ENCODE measurements around the gene AKAP7.
A peak's percentile ranks its signal among the peaks of the same experiment; 100 is the strongest.
"Not testable (repeated sequence)": the region's sequence is repeated elsewhere in the genome, so short reads cannot be mapped to it uniquely, and the experiment has no call there.

The AKAP7 gene

GRCh38 chr6:131135244-131136020, at the start of gene AKAP7:
TSS of gene AKAP7 (plus strand) at chr6:131135467. CDS start at chr6:131135764, 297 bp downstream.
- peak in 1 of 2 donors; percentile 10 for DNase-seq (ENCODE audit: low read depth in 2 of 2)

- DNase-seq (ENCODE audit: low read depth in 2 of 2): not testable (repeated sequence)
Observed at GRCh38 chr6:131090339-131090738, 44.9 kb upstream of the AKAP7 start.

- not testable (repeated sequence) for DNase-seq (ENCODE audit: low read depth in 2 of 2)
Observed at GRCh38 chr6:131091944-131092343, 43.3 kb upstream of the AKAP7 start.

GRCh38 chr6:131093334-131093733, 41.9 kb upstream of the AKAP7 start:
- DNase-seq (ENCODE audit: low read depth in 2 of 2): no peak

- no peak for DNase-seq (ENCODE audit: low read depth in 2 of 2)
Observed at GRCh38 chr6:131096786-131097185, 38.5 kb upstream of the AKAP7 start.

GRCh38 chr6:131101911-131102680, 33.2 kb upstream of the AKAP7 start:
- DNase-seq (ENCODE audit: low read depth in 2 of 2): no peak

GRCh38 chr6:131103296-131103695, 32.0 kb upstream of the AKAP7 start:
- no peak for DNase-seq (ENCODE audit: low read depth in 2 of 2)

- no peak for DNase-seq (ENCODE audit: low read depth in 2 of 2)
Observed at GRCh38 chr6:131103901-131104300, 31.4 kb upstream of the AKAP7 start.

- DNase-seq (ENCODE audit: low read depth in 2 of 2): no peak
Observed at GRCh38 chr6:131107151-131107550, 28.1 kb upstream of the AKAP7 start.

- DNase-seq (ENCODE audit: low read depth in 2 of 2): no peak
Observed at GRCh38 chr6:131112249-131112648, 23.0 kb upstream of the AKAP7 start.

- no peak for DNase-seq (ENCODE audit: low read depth in 2 of 2)
Observed at GRCh38 chr6:131115651-131116050, 19.6 kb upstream of the AKAP7 start.

- no peak for DNase-seq (ENCODE audit: low read depth in 2 of 2)
Observed at GRCh38 chr6:131116321-131116720, 18.9 kb upstream of the AKAP7 start.

GRCh38 chr6:131116755-131117360, 18.4 kb upstream of the AKAP7 start:
- DNase-seq (ENCODE audit: low read depth in 2 of 2): no peak

- no peak for DNase-seq (ENCODE audit: low read depth in 2 of 2)
Observed at GRCh38 chr6:131117878-131118277, 17.4 kb upstream of the AKAP7 start.

GRCh38 chr6:131122007-131122406, 13.3 kb upstream of the AKAP7 start:
- DNase-seq (ENCODE audit: low read depth in 2 of 2): no peak

- DNase-seq (ENCODE audit: low read depth in 2 of 2): no peak
Observed at GRCh38 chr6:131122516-131122915, 12.8 kb upstream of the AKAP7 start.

- no peak for DNase-seq (ENCODE audit: low read depth in 2 of 2)
Observed at GRCh38 chr6:131124336-131125071, 10.8 kb upstream of the AKAP7 start.

- DNase-seq (ENCODE audit: low read depth in 2 of 2): no peak
Observed at GRCh38 chr6:131125431-131125830, 9.8 kb upstream of the AKAP7 start.

GRCh38 chr6:131129689-131130553, 5.3 kb upstream of the AKAP7 start:
- DNase-seq (ENCODE audit: low read depth in 2 of 2): no peak

- DNase-seq (ENCODE audit: low read depth in 2 of 2): no peak
Observed at GRCh38 chr6:131130554-131130940, 4.7 kb upstream of the AKAP7 start.

- no peak for DNase-seq (ENCODE audit: low read depth in 2 of 2)
Observed at GRCh38 chr6:131132360-131132759, 2.9 kb upstream of the AKAP7 start.
